Measurements from ENCODE around the gene CMAS. TPM values are rescaled to one million over a fixed set of nuclear protein-coding genes. Genes with fewer than 3 reads are reported as not detected.

The CMAS gene
- total and polyA plus RNA-seq, 4 donors: 26.0 to 62.1 (median 38.3) TPM

- no peaks in the 10 kb centered on the region for H3K27me3 ChIP-seq (ENCODE audit: control insufficient read depth in 4 of 4, insufficient read depth in 4 of 4, low read length in 3 of 4)
- 83% methylated on average over 10 of the region's 10 CpGs for WGBS
- no peaks in the 10 kb centered on the region for H3K4me1 ChIP-seq (ENCODE audit: control insufficient read depth in 4 of 4, insufficient read depth in 4 of 4, low read length in 3 of 4)
- no peak overlapping the region for H3K27ac ChIP-seq (ENCODE audit: low read depth in 1 of 2, low read length in 2 of 2)
- TF ChIP-seq EGR1 (IDR thresholded peaks at IDR 0.05; ENCODE audit: low read depth in 2 of 2) (no peak), GABPA (IDR thresholded peaks at IDR 0.05 in 1 of 2, conservative IDR thresholded peaks at IDR 0.05 in 1 of 2) (no peak), RAD21 (IDR thresholded peaks at IDR 0.05) (no peak), TAF1 (conservative IDR thresholded peaks at IDR 0.05) (no peak), FOXA1 (IDR thresholded peaks at IDR 0.05) (no peak), HNF4A (conservative IDR thresholded peaks at IDR 0.05) (no peak), NR2F2 (IDR thresholded peaks at IDR 0.05) (no peak), ATF3 (IDR thresholded peaks at IDR 0.05) (no peak), JUND (IDR thresholded peaks at IDR 0.05) (no peak), CTCF (IDR thresholded peaks at IDR 0.05; ENCODE audit: low read depth, low read length, missing input control) (no peak), ZBTB33 (IDR thresholded peaks at IDR 0.05) (no peak), SP1 (IDR thresholded peaks at IDR 0.05) (no peak), YY1 (IDR thresholded peaks at IDR 0.05) (no peak), HNF4G (IDR thresholded peaks at IDR 0.05) (no peak)
- TF ChIP-seq, protein P1, sequence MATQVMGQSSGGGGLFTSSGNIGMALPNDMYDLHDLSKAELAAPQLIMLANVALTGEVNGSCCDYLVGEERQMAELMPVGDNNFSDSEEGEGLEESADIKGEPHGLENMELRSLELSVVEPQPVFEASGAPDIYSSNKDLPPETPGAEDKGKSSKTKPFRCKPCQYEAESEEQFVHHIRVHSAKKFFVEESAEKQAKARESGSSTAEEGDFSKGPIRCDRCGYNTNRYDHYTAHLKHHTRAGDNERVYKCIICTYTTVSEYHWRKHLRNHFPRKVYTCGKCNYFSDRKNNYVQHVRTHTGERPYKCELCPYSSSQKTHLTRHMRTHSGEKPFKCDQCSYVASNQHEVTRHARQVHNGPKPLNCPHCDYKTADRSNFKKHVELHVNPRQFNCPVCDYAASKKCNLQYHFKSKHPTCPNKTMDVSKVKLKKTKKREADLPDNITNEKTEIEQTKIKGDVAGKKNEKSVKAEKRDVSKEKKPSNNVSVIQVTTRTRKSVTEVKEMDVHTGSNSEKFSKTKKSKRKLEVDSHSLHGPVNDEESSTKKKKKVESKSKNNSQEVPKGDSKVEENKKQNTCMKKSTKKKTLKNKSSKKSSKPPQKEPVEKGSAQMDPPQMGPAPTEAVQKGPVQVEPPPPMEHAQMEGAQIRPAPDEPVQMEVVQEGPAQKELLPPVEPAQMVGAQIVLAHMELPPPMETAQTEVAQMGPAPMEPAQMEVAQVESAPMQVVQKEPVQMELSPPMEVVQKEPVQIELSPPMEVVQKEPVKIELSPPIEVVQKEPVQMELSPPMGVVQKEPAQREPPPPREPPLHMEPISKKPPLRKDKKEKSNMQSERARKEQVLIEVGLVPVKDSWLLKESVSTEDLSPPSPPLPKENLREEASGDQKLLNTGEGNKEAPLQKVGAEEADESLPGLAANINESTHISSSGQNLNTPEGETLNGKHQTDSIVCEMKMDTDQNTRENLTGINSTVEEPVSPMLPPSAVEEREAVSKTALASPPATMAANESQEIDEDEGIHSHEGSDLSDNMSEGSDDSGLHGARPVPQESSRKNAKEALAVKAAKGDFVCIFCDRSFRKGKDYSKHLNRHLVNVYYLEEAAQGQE (IDR thresholded peaks at IDR 0.05): no peak
- no peak overlapping the region for H3K4me3 ChIP-seq (ENCODE audit: low read depth in 1 of 3, low read length in 3 of 3)
- peak; percentile 61 for DNase-seq (ENCODE audit: low spot score)
- H3K36me3 ChIP-seq (ENCODE audit: control insufficient read depth in 4 of 4, insufficient read depth in 3 of 4, low read depth in 1 of 4, low read length in 3 of 4): no peaks in the 10 kb centered on the region
- no peaks in the 10 kb centered on the region for H3K9me3 ChIP-seq (ENCODE audit: control insufficient read depth in 4 of 4, low read length in 3 of 4)
- no peak overlapping the region for H3K9ac ChIP-seq (ENCODE audit: low read depth in 1 of 2, low read length in 2 of 2)
Measured at GRCh38 chr12:22082190-22082701, 36.2 kb downstream of the CMAS start.

DNA sequence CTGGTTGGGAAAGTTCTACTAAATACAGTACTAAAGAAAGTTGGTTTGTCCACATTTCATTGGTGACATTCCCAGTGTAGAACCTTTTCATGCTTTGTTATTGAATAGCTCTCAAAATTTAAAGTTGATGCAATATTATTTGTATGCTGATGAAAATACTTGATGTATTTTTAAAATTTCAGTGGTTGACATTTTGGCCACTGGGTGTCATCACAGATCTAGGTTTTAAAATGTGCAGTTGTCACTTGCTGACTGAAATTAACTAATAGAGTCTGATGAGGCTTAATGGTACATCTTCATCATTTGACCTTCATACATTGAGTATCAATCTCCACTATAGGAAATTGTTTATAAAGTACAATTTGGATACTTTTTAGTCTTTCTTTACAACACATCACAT, 37.1 kb downstream of the CMAS start:
- H3K9ac ChIP-seq (ENCODE audit: low read depth in 1 of 2, low read length in 2 of 2): no peak overlapping the region
- no peak for DNase-seq (ENCODE audit: low spot score)
- no peak overlapping the region for H3K4me3 ChIP-seq (ENCODE audit: low read depth in 1 of 3, low read length in 3 of 3)

More for the DNA sequence above, 37.1 kb downstream of the CMAS start:
- Histone ChIP-seq H3K36me3 (ENCODE audit: control insufficient read depth in 4 of 4, insufficient read depth in 3 of 4, low read depth in 1 of 4, low read length in 3 of 4) (no peaks in the 10 kb centered on the region), H3K4me1 (ENCODE audit: control insufficient read depth in 4 of 4, insufficient read depth in 4 of 4, low read length in 3 of 4) (no peaks in the 10 kb centered on the region), H3K9me3 (ENCODE audit: control insufficient read depth in 4 of 4, low read length in 3 of 4) (no peaks in the 10 kb centered on the region), H3K27me3 (ENCODE audit: control insufficient read depth in 4 of 4, insufficient read depth in 4 of 4, low read length in 3 of 4) (no peaks in the 10 kb centered on the region), H3K27ac (ENCODE audit: low read depth in 1 of 2, low read length in 2 of 2) (no peak overlapping the region)
- TF ChIP-seq CTCF (IDR thresholded peaks at IDR 0.05; ENCODE audit: low read depth, low read length, missing input control) (peak; percentile 51), TAF1 (conservative IDR thresholded peaks at IDR 0.05) (no peak), RAD21 (IDR thresholded peaks at IDR 0.05) (peak; percentile 79 to 81)

Data from liver (tissue), 9 donors.